GM12891 (cell line): Measurements from ENCODE around the gene ITGB6.
A peak's percentile ranks its signal among the peaks of the same experiment; 100 is the strongest.

Source experiments
- DNase-seq: peaks from one replicate; pipeline ENCODE4 v3.0.0; 2011; ENCODE audit warnings: low spot score; ENCODE audit not compliant: insufficient read length
- FAIRE-seq: peaks from 2 replicates; lab custom pipeline; 2011; peaks lifted over from hg19 to GRCh38; lab: Jason Lieb, UNC
- PAX5 ChIP-seq: IDR thresholded peaks from 2 replicates; pipeline ENCODE4 v1.6.1; 2011; ENCODE audit warnings: low read length, moderate library complexity, mild to moderate bottlenecking; ENCODE audit not compliant: insufficient read depth, severe bottlenecking
- POLR2A ChIP-seq: IDR thresholded peaks from 2 replicates; pipeline ENCODE4 v1.6.1; 2011; ENCODE audit warnings: low read depth, low read length, control low read depth
- POLR2AphosphoS5 ChIP-seq: IDR thresholded peaks from 2 replicates; pipeline ENCODE4 v1.6.1; 2011; ENCODE audit warnings: low read depth, low read length, control low read depth
- POU2F2 ChIP-seq: IDR thresholded peaks from 2 replicates; pipeline ENCODE4 v1.6.1; 2011; ENCODE audit warnings: low read depth, mild to moderate bottlenecking, control low read depth, low read length, moderate library complexity
- SPI1 ChIP-seq: IDR thresholded peaks from 2 replicates; pipeline ENCODE4 v1.6.1; 2011; ENCODE audit warnings: low read depth, low read length, control low read depth
- TAF1 ChIP-seq: IDR thresholded peaks from 2 replicates; pipeline ENCODE4 v1.6.1; 2011; ENCODE audit warnings: low read depth, low read length, control low read depth

ITGB6 gene

DNA sequence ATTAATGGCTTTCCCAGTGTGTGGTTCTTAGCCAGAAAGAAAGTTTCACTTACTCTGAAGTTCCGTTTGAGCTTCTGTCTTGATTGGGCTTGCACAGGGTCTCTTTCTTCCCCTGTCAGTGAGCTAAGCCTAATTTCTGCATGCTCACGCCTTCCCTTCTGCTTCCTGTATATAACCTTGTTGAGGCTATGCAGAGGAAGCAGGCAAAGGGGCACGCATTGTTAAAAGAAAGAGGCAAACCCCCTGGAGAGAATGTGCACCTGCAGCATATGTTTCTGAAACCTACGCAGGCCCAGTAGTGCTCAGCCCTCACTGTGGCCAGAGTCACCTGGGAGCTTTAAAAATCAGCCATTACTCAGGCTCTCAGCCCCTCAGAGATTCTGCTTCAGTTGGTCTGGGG is 123.2 kb downstream of the ITGB6 start:
- DNase-seq = no peak
- FAIRE-seq = no peak
- no peak for TF ChIP-seq POLR2A
- no peak for TF ChIP-seq TAF1
- TF ChIP-seq PAX5 = no peak
- no peak for TF ChIP-seq POLR2AphosphoS5
- TF ChIP-seq SPI1 = no peak
- no peak for TF ChIP-seq POU2F2

DNA sequence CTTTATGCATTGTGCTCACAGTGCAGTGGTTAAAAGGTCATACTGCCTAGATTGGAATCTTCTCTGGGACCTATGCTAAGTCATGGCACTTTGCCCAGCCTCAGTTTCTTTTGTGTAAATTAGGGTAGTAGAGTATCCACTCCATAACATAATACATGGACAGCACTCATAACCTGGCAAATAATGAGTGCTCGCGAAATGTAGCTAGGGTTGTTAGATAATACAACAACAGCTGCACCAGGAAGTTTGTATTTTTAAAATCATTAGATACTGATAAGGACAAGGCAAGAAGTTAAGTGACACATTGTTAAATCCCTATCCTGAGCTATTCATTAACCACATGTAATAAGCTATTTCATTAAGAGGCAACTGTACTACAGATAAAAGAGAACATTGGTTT is 123.8 kb downstream of the ITGB6 start:
- DNase-seq (no peak), FAIRE-seq (no peak)
- TF ChIP-seq POU2F2 (no peak), TAF1 (no peak)

- no peak for TF ChIP-seq SPI1
- TF ChIP-seq POU2F2 = no peak
- TF ChIP-seq PAX5 = no peak
- no peak for TF ChIP-seq POLR2A
- TF ChIP-seq TAF1 = no peak
- TF ChIP-seq POLR2AphosphoS5 = no peak
- FAIRE-seq (no peak), DNase-seq (no peak)
These were observed 124.9 kb downstream of the ITGB6 start for GRCh38 chr2:160075171-160075570.

- DNase-seq = no peak
- TF ChIP-seq POU2F2 = no peak
- no peak for TF ChIP-seq POLR2A
- no peak for TF ChIP-seq TAF1
- TF ChIP-seq SPI1 = no peak
- TF ChIP-seq PAX5 = no peak
- no peak for TF ChIP-seq POLR2AphosphoS5
- no peak for FAIRE-seq
These were observed 126.7 kb downstream of the ITGB6 start for GRCh38 chr2:160073284-160073888.

GRCh38 chr2:160068906-160069305 is 131.2 kb downstream of the ITGB6 start:
- TF ChIP-seq POLR2A = no peak
- TF ChIP-seq SPI1 = no peak
- TF ChIP-seq POLR2AphosphoS5 = no peak
- TF ChIP-seq TAF1 = no peak
- no peak for TF ChIP-seq POU2F2
- no peak for TF ChIP-seq PAX5
- no peak for FAIRE-seq
- no peak for DNase-seq

DNA sequence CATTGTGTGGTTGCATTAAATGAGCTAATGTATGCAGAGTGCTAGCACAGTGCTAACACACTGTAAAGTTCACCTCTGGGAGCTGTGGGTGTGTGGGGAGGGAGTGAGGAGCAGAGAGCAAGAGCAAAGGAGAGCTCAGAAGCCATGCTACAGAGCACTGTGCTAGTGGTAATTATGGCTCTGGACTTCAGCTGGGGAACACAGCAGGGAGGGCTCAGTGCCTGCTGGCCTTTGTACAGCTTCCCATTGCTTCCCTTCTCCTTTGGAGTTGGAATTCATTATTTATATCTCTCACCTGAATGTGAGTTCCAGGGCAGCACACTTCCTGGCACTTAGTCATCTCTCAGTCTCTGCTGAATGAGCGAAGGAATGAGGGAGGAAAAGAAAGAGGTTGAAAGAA is 135.2 kb downstream of the ITGB6 start:
- DNase-seq = no peak
- no peak for TF ChIP-seq TAF1
- TF ChIP-seq SPI1 = no peak
- no peak for TF ChIP-seq PAX5
- TF ChIP-seq POLR2A = no peak
- TF ChIP-seq POU2F2 = no peak
- TF ChIP-seq POLR2AphosphoS5 = no peak
- no peak for FAIRE-seq

- DNase-seq (no peak), FAIRE-seq (no peak)
- no peak for TF ChIP-seq POLR2A
- no peak for TF ChIP-seq SPI1
These were observed 136.0 kb downstream of the ITGB6 start for GRCh38 chr2:160063879-160064612.

DNA sequence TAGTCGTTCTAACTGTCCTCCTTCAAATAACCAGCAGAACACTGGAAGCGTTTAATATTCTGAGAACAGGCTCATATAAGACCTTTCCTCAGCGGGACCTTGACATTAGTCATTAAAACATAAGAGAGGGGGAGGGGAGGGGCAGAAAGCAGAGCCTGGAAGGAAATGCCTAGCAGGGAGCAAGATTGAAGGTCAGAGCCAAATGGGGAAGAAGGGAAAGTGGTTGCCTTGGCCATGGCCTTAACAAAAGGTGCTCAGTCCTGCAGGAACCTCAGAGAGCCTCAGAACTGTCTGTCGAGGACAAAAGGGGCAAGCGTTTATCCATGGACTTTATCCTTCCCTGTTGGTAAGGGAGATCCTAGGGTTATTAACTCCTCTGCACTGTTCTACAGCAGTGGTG is 136.8 kb downstream of the ITGB6 start:
- no peak for FAIRE-seq
- DNase-seq = no peak
- TF ChIP-seq POU2F2 = no peak
- TF ChIP-seq POLR2A = no peak
- TF ChIP-seq POLR2AphosphoS5 = no peak
- TF ChIP-seq TAF1 = no peak

GRCh38 chr2:160062292-160063005 is 137.6 kb downstream of the ITGB6 start, which contains the start of gene PLA2R1:
PLA2R1 (minus strand) TSS chr2:160062615; CDS start chr2:160062403, 212 bp downstream.
- FAIRE-seq = no peak

GRCh38 chr2:160061944-160062291 is 138.2 kb downstream of the ITGB6 start:
- FAIRE-seq (no peak), DNase-seq (no peak)
- TF ChIP-seq POLR2AphosphoS5 (no peak), POU2F2 (no peak), PAX5 (no peak), TAF1 (no peak), SPI1 (no peak), POLR2A (no peak)

More at GRCh38 chr2:160062292-160063005, 137.6 kb downstream of the ITGB6 start, which contains the start of gene PLA2R1:
- TF ChIP-seq TAF1 = no peak
- no peak for TF ChIP-seq POU2F2
- TF ChIP-seq POLR2A = no peak
- no peak for TF ChIP-seq SPI1
- no peak for TF ChIP-seq POLR2AphosphoS5
- peak; percentile 15 for DNase-seq
